ENCODE data around the gene BMP6.
"Not testable (repeated sequence)": the region's sequence is repeated elsewhere in the genome, so short reads cannot be mapped to it uniquely, and the experiment has no call there.

BMP6 gene

GRCh38 chr6:7794509-7794908, 68.6 kb downstream of the BMP6 start:
- DNase-seq (ENCODE audit: low spot score), result no peak

GRCh38 chr6:7797386-7797785, 71.5 kb downstream of the BMP6 start:
- no peak for DNase-seq (ENCODE audit: low spot score)

DNA sequence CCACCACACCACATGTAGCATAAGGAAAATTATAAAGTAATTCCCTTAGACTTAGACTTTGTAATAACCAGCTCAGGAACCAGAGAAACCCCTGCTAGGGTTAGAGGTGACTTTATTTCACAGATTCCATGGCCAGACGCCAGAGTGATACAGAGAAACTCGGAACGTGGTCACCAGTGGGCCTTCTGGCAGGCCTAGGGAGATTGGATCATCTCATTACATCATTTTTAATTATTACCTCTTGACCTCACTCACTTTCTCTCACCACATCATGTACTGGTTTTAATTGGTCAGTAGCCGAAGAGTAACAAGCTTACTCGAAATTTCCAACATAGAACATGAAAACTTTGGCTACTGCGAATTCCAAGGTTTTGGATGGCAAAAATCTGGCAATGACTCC, 72.9 kb downstream of the BMP6 start:
- DNase-seq (ENCODE audit: low spot score), result no peak

GRCh38 chr6:7802662-7803061, 76.8 kb downstream of the BMP6 start:
- DNase-seq (ENCODE audit: low spot score), result no peak

GRCh38 chr6:7803214-7803613, 77.3 kb downstream of the BMP6 start:
- DNase-seq (ENCODE audit: low spot score), result no peak

GRCh38 chr6:7805078-7805849, 79.4 kb downstream of the BMP6 start:
- DNase-seq (ENCODE audit: low spot score), result no peak

DNA sequence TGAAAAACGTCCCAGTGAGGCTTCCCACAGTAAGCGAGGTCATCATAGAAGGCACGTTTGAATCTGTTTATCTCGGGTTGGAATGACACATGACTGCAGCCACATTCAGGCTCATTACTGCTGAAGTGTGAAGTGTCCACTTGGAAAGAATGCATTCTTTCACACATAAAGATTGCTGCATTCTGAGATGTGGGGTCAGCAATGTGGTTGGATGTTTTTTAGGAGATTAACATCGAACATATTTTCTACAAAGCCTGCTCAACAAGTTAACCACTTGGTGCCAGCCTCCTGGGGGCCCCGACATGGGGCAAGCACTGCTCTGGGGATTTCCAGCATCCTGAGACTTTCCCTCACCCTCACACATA, 79.9 kb downstream of the BMP6 start:
- no peak for DNase-seq (ENCODE audit: low spot score)

DNA sequence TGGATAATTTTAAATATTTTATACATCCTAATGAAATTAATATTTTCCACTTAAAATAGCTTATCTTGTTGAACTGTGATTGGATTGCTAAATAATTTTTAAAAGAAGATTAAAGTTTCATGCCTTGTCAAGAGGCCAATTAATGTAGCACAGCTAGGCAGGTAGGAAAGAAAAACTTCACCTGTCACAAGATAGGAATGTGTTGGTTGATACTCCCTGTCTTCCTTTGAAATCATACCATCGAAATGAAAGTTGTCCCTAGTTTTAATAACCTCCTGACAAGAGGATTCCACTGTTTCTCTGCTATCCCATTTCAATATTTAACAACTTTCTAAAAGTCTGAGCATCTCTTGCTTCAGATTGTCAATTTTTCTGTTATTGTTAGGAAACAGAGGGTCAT, 80.8 kb downstream of the BMP6 start:
- DNase-seq (ENCODE audit: low spot score), result no peak

- DNase-seq (ENCODE audit: low spot score), result no peak
These were observed 83.4 kb downstream of the BMP6 start for GRCh38 chr6:7809346-7809745.

GRCh38 chr6:7811441-7811840, 85.5 kb downstream of the BMP6 start:
- no peak for DNase-seq (ENCODE audit: low spot score)

DNA sequence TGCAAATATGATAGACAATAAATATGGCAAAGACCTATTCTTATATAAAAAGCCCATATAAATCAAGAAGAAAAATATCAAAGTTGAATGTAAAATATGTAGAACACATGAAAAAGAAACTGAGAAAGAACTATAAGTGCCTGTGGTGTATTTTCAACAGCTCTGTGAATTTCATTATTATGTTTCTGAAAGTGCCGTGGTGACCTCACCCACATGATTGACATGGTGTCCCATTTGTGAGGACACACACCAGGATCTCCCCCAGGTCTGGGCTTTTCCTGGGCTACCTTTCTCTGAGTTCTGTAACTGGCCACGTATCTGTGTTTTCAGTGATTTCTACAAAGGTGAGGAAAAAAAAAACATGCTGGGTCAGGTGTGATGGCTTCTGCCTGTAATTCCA, 86.7 kb downstream of the BMP6 start:
- DNase-seq (ENCODE audit: low spot score), result no peak

DNA sequence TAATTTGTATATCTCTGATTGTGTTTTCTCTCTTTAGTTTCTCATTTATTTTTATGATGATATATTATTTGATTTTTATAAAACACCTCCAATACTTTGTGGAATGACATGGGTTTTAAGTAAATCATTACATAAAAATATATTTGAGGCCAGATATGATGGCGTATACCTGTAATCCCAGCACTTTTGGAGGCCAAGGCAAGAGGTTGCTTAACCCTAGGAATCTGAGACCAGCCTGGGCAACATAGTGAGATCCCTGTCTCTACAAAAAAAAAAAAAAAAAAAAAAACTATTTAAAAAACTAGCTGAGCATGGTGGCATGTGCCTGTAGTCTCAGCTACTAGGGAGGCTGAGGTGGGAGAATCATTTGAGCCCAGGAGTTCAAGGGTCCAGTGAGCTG, 87.3 kb downstream of the BMP6 start:
- DNase-seq (ENCODE audit: low spot score), result no peak

DNA sequence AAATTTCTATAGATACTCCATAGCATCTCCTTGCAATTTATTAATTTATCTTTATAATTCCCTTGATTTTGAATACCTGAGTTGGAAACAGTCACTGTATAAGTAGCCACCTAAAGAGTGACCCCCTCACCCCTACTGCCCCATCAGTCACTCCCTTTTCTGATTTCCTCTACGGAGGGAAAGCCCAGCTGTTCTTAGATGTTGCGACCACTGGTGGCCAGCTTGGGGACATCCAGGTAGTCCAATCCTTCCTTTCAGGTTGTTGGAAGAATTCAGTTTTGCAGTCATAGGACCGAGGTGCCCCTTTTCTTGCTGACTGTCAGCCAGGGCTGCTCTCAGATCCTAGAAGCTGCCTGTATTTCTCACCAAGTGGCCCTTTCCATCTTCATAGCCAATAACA, 87.8 kb downstream of the BMP6 start:
- DNase-seq (ENCODE audit: low spot score), result no peak

DNA sequence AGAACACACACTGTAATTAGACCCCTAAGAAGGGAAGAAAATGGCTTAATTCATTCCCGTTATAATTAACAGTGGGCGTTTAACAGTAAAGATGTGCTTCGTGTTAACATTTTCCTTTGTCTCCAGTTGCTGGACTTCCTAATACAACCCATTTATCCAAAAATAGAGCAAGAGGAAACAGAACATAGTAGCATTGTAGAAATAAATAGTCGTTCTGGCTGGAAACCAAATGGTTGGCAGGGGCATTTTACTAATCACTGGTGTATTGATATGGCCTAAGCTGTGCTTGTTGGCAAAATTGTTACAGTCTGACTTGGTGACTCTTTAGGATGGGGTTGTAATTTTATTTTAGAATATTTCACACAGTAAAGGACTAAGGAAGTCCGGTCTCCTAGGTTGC, 89.8 kb downstream of the BMP6 start:
- DNase-seq (ENCODE audit: low spot score), result no peak

GRCh38 chr6:7817184-7817583, 91.3 kb downstream of the BMP6 start:
- DNase-seq (ENCODE audit: low spot score), result not testable (repeated sequence)

DNA sequence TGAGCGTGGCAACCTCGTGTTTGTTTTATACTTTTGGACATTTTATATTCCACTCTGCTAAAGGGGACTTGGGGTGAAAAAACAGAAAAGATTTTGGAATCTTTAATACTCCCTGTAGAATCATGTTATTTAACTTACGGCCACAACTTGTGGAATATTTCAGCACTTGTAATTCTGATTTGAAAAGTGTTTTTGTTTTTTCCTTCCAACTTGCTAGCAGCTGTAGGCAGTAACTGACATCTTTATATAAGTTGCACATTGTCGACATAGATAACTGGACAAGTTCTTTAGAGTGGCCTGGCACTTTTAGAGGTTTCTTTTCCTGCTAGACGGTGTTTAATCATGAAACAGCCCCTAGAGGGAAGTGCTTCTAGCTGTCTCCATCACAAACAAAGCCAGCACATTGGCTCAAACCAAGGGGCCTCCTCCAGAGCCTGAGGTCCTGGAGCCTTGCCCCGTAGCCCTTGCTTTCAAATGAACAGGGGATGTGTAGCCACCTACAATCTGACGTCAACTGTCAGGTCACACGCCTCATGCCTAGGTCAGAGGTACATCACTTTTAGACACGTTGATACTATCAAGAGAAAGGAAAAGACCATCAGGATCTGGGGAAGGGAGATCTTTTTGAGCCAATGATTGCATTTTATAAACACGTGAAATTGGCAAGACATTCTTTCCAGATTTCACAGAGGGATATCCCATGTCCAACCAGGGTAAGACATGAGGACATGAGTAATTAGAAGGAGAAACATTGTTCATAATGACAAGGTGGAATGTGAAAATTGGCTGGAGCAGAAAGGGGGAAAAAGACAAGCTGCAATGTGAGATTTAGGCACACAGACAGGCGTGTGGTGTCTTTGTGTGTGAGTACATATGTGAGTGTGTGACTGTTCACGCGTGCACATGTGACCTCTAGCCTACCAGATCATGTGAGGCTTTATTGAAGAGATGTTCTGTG, 92.6 kb downstream of the BMP6 start:
- no peak for DNase-seq (ENCODE audit: low spot score)

DNA sequence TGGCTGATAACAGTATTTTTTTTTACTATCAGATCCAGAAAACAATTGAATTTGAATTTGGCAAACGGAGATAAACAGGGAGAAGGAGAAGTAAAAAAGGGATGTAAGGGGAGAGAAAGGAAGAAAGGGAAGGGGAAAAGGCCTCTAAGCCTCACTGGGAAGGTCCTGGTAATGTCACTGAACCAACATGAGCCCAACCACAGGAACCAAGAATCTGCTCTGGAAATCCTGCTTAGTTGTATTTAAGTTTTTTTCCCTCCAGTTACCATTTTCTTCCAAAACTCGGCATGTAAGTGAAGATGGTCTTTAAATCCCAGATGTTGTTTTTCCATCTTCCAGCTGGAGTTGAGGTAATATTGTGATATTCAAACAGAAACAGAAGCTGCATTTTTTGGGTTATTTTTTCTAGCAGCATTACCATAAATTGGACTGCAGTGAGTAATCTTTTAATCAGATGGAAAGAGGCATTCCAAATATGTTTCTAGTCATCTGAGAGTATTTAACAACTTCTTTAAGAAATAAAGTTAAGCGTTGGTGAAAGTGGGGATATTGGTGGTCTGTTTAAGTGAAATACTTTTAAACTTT, 93.6 kb downstream of the BMP6 start:
- DNase-seq (ENCODE audit: low spot score), result no peak

- no peak for DNase-seq (ENCODE audit: low spot score)
These were observed 94.5 kb downstream of the BMP6 start for GRCh38 chr6:7820288-7820835.

DNA sequence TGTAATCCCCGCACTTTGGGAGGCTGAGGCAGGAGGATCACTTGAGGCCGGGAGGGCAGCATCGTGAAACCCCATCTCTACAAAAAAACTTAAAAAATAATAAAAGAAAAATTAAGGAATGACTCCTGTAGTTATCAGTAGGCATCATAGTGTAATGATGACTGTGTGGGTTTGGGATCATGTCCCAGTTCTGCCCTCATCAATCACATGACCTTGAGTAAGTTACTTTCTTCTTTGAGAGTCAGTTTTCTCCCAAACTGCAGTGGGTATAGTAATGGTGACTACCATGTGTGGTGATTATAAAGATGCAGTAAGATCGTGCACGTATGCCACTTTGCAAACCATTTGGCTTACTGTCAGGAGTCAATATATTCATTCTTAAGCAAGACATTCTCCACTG, 95.5 kb downstream of the BMP6 start:
- DNase-seq (ENCODE audit: low spot score), result no peak

DNA sequence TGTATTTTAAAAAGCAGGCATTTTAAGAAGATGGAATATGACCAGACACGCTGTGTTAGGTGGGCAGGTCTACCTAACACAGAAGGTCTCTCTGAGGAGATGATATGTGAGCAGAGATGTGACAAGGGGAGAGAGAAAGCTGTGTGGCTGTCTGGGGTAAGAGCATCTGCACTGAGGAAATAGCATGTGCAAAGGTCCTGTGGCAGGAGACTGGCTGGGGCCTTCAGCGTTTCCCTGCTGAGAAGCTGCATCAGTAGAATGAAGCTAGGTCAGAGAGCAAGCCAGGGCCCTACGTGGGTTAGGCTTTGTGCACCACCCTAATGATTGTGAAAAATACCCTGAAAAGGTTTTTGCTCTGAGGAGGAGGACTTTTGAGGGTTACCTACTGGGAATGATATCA, 97.7 kb downstream of the BMP6 start:
- no peak for DNase-seq (ENCODE audit: low spot score)

DNA sequence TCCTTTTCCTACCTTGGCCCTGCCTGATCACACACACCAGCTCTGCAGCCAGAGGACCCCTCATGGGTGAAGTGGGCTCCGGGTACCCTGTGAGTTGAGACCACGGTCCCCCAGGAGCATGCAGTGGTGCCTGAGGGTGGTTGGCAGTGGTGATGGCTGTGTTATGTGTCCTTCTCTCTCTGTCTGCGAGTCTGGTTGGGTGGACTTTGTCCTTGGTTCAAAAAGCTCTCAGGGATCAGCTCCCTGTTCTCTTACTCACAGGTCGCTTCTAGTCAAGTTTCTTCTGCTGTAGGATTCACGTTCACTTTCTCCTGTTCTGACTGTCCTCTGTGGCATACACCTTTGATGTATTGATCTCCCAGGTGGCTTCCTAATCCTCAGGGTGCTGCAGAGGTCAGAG, 100.1 kb downstream of the BMP6 start:
- no peak for DNase-seq (ENCODE audit: low spot score)

- DNase-seq (ENCODE audit: low spot score), result no peak
These were observed 101.2 kb downstream of the BMP6 start for GRCh38 chr6:7827142-7827541.

DNA sequence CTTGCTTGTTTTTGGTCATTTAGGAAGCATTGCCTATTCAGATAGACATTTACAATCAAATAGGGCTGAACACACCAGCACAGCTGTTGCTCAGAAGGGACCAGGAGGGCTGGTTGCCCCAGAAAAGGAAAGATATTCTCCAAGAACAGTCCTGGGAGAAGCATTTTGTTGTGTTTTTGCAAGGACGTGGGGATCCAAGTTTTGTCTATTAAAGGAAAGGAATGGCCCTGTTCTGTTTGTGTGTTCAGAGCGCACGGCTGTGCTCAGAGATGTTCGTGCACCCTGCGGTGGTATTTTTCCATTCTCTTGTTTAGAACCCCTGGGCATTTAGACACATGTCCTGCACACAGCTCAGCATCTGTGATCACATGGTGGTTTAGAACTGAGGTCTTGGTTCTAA, 102.2 kb downstream of the BMP6 start:
- no peak for DNase-seq (ENCODE audit: low spot score)
